GM12892 (cell line): ENCODE measurements around the gene ARV1.

Experiments
- POLR2A ChIP-seq: IDR thresholded peaks from 2 replicates; pipeline ENCODE4 v1.6.1; 2011; ENCODE audit warnings: low read depth, low read length, control low read depth
- TAF1 ChIP-seq: IDR thresholded peaks from 2 replicates; pipeline ENCODE4 v1.6.1; 2011; ENCODE audit warnings: low read depth, mild to moderate bottlenecking, control low read depth, low read length, borderline replicate concordance

DNA sequence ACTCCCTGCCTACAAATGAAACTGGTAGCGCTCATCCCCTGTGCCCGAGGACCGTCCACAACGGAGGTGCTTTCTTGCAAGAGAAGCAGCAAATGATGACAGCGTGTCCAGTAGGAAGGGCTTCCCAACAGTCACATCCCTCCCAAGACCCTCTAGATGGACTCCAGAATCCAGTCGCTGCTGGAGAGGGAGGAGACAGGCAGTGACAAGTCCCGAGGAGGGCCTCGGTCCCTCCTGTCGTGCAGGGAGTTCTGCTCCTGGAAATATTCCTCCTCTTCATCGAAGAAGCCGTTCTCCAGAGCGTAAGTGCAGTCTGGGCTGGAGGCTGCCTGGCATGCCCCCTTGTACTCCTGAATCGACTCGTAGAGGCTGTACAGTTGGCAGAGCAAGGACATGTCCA is 40.8 kb downstream of the ARV1 start:
- TF ChIP-seq TAF1 = no peak
- no peak for TF ChIP-seq POLR2A
